Measurements from ENCODE around the gene SHROOM4. TPM values are rescaled to one million over a fixed set of nuclear protein-coding genes. Genes with fewer than 3 reads are reported as not detected.

The SHROOM4 gene
- total and polyA plus RNA-seq, 2 experiments from 2014 or later: 1.9 to 8.5 TPM

GRCh38 chrX:50698944-50699343, 115.0 kb downstream of the SHROOM4 start:
- Mint-ChIP-seq H3K27me3 (ENCODE audit: insufficient read depth, low read depth, poor library complexity) (peaks cover 6% of the 10 kb centered on the region), H3K9me3 (no peaks in the 10 kb centered on the region), H3K36me3 (ENCODE audit: low read depth) (no peaks in the 10 kb centered on the region), H3K4me3 (no peak overlapping the region), H3K27ac (no peak overlapping the region), H3K4me1 (peaks cover 43% of the 10 kb centered on the region)
- Histone ChIP-seq H3K4me2 (peak overlapping the region; percentile 21; the same call in 1 of the 2 replicates), H2AFZ (no peak overlapping the region), H3K27me3 (ENCODE audit: insufficient read depth) (no peaks in the 10 kb centered on the region), H3K27ac (ENCODE audit: low read depth) (peak overlapping the region; percentile 87; the same call in 1 of the 2 replicates), H3F3A (replicated peaks; ENCODE audit: low read depth) (no peaks in the 10 kb centered on the region), H3K9me2 (ENCODE audit: insufficient read depth) (no peaks in the 10 kb centered on the region), H3K36me3 (ENCODE audit: insufficient read depth) (no peaks in the 10 kb centered on the region), H3K4me1 (ENCODE audit: insufficient read depth) (peaks cover 24% of the 10 kb centered on the region), H3K79me2 (replicated peaks; ENCODE audit: insufficient read depth) (no peaks in the 10 kb centered on the region), H4K20me1 (replicated peaks; ENCODE audit: insufficient read depth) (no peaks in the 10 kb centered on the region), H3K4me3 (no peak overlapping the region)
- TF ChIP-seq EZH2phosphoT487 (IDR thresholded peaks at IDR 0.05; ENCODE audit: unreplicated experiment) (no peak), NANOG (IDR thresholded peaks at IDR 0.05; ENCODE audit: borderline replicate concordance) (peak; percentile 47; the same call in 1 of the 2 replicates)
- TF ChIP-seq, protein P1, sequence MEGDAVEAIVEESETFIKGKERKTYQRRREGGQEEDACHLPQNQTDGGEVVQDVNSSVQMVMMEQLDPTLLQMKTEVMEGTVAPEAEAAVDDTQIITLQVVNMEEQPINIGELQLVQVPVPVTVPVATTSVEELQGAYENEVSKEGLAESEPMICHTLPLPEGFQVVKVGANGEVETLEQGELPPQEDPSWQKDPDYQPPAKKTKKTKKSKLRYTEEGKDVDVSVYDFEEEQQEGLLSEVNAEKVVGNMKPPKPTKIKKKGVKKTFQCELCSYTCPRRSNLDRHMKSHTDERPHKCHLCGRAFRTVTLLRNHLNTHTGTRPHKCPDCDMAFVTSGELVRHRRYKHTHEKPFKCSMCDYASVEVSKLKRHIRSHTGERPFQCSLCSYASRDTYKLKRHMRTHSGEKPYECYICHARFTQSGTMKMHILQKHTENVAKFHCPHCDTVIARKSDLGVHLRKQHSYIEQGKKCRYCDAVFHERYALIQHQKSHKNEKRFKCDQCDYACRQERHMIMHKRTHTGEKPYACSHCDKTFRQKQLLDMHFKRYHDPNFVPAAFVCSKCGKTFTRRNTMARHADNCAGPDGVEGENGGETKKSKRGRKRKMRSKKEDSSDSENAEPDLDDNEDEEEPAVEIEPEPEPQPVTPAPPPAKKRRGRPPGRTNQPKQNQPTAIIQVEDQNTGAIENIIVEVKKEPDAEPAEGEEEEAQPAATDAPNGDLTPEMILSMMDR (conservative IDR thresholded peaks at IDR 0.05; ENCODE audit: low read depth in 2 of 2): no peak
- ATAC-seq: no peak; the same call in 2 of the 3 replicates
- peak; percentile 29 for DNase-seq (ENCODE audit: low spot score)

DNA sequence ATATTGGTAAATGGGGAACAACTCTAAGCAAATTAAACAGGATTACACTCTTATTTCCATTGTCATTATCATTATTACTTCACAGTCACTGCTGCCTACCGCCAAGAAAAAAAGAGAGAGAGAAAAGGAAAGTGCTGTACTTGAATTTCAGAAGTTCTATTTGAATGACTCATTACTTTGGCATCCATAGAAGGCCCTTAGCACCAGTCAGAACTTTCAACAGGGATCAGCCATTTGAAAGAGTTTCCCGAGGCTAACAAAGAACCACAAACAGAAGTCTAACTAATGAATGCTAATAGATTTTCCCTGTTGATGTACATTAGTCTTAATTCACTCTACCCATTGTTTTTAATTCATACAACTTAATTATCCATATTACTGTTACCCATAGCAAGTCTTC, 116.3 kb downstream of the SHROOM4 start:
- DNase-seq (ENCODE audit: low spot score) (peak; percentile 68), ATAC-seq (peak; percentile 59; the same call in 2 of the 3 replicates)
- H3K27ac ChIP-seq (ENCODE audit: low read depth): peak overlapping the region; percentile 87
- peak overlapping the region; percentile 49; the same call in 1 of the 2 replicates for H3K4me2 ChIP-seq
- no peaks in the 10 kb centered on the region for H3K36me3 ChIP-seq (ENCODE audit: insufficient read depth)
- no peaks in the 10 kb centered on the region for H3K9me2 ChIP-seq (ENCODE audit: insufficient read depth)
- H3K36me3 Mint-ChIP-seq (ENCODE audit: low read depth): no peaks in the 10 kb centered on the region
- no peak overlapping the region for H3K4me3 Mint-ChIP-seq
- H3K27me3 Mint-ChIP-seq (ENCODE audit: insufficient read depth, low read depth, poor library complexity): peaks cover 6% of the 10 kb centered on the region
- H3K4me3 ChIP-seq: no peak overlapping the region
- H3K79me2 ChIP-seq (replicated peaks; ENCODE audit: insufficient read depth): no peaks in the 10 kb centered on the region
- H3K27ac Mint-ChIP-seq: peak overlapping the region; percentile 70
- no peaks in the 10 kb centered on the region for H3K9me3 Mint-ChIP-seq
- H3F3A ChIP-seq (replicated peaks; ENCODE audit: low read depth): no peaks in the 10 kb centered on the region
- H3K27me3 ChIP-seq (ENCODE audit: insufficient read depth): no peaks in the 10 kb centered on the region
- H3K4me1 ChIP-seq (ENCODE audit: insufficient read depth): peaks cover 24% of the 10 kb centered on the region
- H2AFZ ChIP-seq: no peak overlapping the region
- no peaks in the 10 kb centered on the region for H4K20me1 ChIP-seq (replicated peaks; ENCODE audit: insufficient read depth)
- peaks cover 43% of the 10 kb centered on the region for H3K4me1 Mint-ChIP-seq
- TF ChIP-seq, protein P2, sequence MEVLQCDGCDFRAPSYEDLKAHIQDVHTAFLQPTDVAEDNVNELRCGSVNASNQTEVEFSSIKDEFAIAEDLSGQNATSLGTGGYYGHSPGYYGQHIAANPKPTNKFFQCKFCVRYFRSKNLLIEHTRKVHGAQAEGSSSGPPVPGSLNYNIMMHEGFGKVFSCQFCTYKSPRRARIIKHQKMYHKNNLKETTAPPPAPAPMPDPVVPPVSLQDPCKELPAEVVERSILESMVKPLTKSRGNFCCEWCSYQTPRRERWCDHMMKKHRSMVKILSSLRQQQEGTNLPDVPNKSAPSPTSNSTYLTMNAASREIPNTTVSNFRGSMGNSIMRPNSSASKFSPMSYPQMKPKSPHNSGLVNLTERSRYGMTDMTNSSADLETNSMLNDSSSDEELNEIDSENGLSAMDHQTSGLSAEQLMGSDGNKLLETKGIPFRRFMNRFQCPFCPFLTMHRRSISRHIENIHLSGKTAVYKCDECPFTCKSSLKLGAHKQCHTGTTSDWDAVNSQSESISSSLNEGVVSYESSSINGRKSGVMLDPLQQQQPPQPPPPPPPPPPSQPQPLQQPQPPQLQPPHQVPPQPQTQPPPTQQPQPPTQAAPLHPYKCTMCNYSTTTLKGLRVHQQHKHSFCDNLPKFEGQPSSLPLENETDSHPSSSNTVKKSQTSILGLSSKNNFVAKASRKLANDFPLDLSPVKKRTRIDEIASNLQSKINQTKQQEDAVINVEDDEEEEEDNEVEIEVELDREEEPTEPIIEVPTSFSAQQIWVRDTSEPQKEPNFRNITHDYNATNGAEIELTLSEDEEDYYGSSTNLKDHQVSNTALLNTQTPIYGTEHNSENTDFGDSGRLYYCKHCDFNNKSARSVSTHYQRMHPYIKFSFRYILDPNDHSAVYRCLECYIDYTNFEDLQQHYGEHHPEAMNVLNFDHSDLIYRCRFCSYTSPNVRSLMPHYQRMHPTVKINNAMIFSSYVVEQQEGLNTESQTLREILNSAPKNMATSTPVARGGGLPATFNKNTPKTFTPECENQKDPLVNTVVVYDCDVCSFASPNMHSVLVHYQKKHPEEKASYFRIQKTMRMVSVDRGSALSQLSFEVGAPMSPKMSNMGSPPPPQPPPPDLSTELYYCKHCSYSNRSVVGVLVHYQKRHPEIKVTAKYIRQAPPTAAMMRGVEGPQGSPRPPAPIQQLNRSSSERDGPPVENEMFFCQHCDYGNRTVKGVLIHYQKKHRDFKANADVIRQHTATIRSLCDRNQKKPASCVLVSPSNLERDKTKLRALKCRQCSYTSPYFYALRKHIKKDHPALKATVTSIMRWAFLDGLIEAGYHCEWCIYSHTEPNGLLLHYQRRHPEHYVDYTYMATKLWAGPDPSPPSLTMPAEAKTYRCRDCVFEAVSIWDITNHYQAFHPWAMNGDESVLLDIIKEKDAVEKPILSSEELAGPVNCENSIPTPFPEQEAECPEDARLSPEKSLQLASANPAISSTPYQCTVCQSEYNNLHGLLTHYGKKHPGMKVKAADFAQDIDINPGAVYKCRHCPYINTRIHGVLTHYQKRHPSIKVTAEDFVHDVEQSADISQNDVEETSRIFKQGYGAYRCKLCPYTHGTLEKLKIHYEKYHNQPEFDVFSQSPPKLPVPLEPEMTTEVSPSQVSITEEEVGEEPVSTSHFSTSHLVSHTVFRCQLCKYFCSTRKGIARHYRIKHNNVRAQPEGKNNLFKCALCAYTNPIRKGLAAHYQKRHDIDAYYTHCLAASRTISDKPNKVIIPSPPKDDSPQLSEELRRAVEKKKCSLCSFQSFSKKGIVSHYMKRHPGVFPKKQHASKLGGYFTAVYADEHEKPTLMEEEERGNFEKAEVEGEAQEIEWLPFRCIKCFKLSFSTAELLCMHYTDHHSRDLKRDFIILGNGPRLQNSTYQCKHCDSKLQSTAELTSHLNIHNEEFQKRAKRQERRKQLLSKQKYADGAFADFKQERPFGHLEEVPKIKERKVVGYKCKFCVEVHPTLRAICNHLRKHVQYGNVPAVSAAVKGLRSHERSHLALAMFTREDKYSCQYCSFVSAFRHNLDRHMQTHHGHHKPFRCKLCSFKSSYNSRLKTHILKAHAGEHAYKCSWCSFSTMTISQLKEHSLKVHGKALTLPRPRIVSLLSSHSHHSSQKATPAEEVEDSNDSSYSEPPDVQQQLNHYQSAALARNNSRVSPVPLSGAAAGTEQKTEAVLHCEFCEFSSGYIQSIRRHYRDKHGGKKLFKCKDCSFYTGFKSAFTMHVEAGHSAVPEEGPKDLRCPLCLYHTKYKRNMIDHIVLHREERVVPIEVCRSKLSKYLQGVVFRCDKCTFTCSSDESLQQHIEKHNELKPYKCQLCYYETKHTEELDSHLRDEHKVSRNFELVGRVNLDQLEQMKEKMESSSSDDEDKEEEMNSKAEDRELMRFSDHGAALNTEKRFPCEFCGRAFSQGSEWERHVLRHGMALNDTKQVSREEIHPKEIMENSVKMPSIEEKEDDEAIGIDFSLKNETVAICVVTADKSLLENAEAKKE (CRISPR knock-in tag; IDR thresholded peaks at IDR 0.05): no peak
- TF ChIP-seq CREB1 (CRISPR knock-in tag; IDR thresholded peaks at IDR 0.05; ENCODE audit: low read depth) (no peak), EZH2phosphoT487 (IDR thresholded peaks at IDR 0.05; ENCODE audit: unreplicated experiment) (no peak), STAT1 (IDR thresholded peaks at IDR 0.05; ENCODE audit: unreplicated experiment) (no peak), NANOG (IDR thresholded peaks at IDR 0.05; ENCODE audit: borderline replicate concordance) (no peak), ZNF114 (CRISPR knock-in tag; IDR thresholded peaks at IDR 0.05) (no peak), EZH2 (IDR thresholded peaks at IDR 0.05; ENCODE audit: low read depth, unreplicated experiment) (no peak), JUNB (IDR thresholded peaks at IDR 0.05; ENCODE audit: unreplicated experiment) (no peak), POLR2AphosphoS5 (IDR thresholded peaks at IDR 0.05; ENCODE audit: low read depth) (no peak)
- TF ChIP-seq, protein P3, sequence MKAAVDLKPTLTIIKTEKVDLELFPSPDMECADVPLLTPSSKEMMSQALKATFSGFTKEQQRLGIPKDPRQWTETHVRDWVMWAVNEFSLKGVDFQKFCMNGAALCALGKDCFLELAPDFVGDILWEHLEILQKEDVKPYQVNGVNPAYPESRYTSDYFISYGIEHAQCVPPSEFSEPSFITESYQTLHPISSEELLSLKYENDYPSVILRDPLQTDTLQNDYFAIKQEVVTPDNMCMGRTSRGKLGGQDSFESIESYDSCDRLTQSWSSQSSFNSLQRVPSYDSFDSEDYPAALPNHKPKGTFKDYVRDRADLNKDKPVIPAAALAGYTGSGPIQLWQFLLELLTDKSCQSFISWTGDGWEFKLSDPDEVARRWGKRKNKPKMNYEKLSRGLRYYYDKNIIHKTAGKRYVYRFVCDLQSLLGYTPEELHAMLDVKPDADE (IDR thresholded peaks at IDR 0.05): no peak
